ENCODE results near the gene GPR34.

- TF ChIP-seq EZH2 (IDR thresholded peaks at IDR 0.05; ENCODE audit: borderline replicate concordance, low read length) (no peak), CTCF (conservative IDR thresholded peaks at IDR 0.05 in 1 of 2, IDR thresholded peaks at IDR 0.05 in 1 of 2; ENCODE audit: extremely low read depth in 1 of 2, insufficient read depth in 1 of 2, low read depth in 1 of 2, low read length in 2 of 2) (no peak)
Observed at GRCh38 chrX:41708486-41708885, 19.7 kb downstream of the GPR34 start.
